Astrocyte of the spinal cord (primary cell): ENCODE results near the gene WDR37.

Source experiments
- DNase-seq: peaks from one replicate; pipeline ENCODE4 v3.0.0; 2011; ENCODE audit warnings: low read depth, low spot score
- H3K4me3 ChIP-seq: 2 replicates; pipeline ENCODE4 v1.5.1; 2011; ENCODE audit warnings: low read depth, mild to moderate bottlenecking, low read length, moderate library complexity
- in situ Hi-C: cut with HindIII; loops from 2 replicates; pipeline ENCODE4 v1.10.0; 2017; ENCODE audit warnings: low sequenced_read_pairs
- TF ChIP-seq, protein P1 (sequence below): IDR thresholded peaks from 2 replicates; pipeline ENCODE4 v1.5.1; 2012; ENCODE audit warnings: low read depth, mild to moderate bottlenecking, low read length, inconsistent platforms

WDR37 gene

DNA sequence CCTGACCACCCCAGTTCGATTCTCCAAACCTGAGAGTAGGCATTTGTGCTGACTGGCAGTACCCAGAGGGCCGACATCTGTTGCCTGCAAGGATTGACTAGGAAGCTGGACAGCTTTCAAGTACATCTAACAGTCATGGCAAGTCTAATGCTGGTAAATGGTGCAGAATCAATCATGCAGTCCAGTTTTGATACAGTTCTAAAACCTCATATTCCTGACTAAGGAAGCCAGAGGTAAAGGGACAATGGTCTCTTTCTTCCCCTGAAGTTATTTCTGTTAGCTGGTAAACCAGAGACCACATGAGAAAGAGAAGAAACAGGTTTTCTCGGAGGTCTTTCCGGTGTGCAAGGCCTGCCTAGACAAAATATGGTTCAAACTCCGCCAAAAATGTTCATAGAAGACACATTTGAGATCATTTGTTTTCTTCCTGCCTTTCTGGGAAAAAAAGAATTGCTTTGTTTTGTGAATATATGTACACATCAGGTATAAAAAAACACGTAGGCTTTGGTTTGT, 97.1 kb downstream of the WDR37 start:
- in situ Hi-C loops: no loop called here
- TF ChIP-seq, protein P1, sequence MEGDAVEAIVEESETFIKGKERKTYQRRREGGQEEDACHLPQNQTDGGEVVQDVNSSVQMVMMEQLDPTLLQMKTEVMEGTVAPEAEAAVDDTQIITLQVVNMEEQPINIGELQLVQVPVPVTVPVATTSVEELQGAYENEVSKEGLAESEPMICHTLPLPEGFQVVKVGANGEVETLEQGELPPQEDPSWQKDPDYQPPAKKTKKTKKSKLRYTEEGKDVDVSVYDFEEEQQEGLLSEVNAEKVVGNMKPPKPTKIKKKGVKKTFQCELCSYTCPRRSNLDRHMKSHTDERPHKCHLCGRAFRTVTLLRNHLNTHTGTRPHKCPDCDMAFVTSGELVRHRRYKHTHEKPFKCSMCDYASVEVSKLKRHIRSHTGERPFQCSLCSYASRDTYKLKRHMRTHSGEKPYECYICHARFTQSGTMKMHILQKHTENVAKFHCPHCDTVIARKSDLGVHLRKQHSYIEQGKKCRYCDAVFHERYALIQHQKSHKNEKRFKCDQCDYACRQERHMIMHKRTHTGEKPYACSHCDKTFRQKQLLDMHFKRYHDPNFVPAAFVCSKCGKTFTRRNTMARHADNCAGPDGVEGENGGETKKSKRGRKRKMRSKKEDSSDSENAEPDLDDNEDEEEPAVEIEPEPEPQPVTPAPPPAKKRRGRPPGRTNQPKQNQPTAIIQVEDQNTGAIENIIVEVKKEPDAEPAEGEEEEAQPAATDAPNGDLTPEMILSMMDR: no peak
- DNase-seq: no peak
- H3K4me3 ChIP-seq: no peak overlapping the region

DNA sequence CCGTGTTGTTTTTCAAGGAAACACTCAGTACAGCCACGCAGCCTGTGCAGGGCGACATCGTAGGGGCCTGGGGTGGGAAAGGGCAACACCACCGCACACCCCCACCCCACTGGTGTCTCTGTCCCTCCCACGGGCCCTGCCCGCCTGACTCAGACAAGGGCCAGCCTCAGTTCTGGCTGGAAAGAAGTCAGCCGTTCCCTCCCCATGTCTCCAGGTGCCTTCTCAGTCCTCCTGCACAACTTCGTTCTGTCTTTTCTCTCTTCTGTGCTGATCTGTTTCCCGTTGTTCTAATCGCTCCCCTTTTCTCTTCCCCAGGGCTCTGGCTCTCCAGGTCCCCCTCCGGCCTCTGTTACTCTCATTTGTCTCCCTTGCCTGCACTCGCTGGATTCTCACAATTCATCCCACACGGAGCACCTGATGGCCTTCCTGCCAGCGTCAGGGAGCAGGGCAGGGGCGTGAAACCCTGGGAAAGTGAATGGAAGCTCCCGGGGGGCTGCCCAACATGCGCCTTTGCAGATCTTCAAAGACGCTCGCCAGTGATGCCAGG, 97.7 kb downstream of the WDR37 start:
- DNase-seq: no peak
- in situ Hi-C loops: no loop called here
- H3K4me3 ChIP-seq: no peak overlapping the region
- TF ChIP-seq, protein P1: no peak

DNA sequence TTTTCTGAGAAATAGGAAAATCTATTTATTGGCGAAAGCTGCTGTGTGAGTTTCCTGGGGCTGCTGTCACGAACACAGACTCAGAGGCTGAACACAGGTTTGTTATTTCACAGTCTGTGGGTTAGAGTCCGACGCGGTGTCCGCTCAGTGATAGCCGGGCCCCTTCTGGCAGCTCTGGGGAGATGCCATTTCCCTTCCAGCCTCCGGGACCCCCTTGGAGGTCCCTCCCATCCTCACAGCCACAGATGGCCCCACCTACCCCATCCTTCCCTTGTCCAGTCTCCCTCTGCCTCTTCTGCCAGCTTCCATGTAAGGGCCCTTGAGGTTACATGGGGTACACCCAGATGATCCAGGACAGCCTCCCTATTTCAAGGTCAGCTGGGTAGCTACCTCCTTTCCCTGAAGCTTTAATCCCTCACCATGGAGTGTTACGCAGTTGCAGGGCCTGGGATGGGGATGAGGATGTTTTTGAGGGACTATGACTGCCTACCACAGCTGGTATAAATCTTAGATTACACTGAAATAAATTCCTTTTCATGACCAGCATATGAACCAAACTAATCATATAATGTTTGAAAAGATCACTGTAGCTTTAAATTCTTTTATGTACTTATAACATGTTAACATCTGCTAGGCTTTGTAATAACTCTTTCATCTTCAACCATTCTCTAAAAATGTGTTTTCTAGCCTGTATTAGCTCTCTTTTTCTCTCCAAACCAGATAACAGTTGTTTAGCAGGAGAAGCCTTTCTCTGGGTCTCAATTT, 98.5 kb downstream of the WDR37 start:
- no peak for DNase-seq
- H3K4me3 ChIP-seq: no peak overlapping the region
- in situ Hi-C loops: no loop called here
- TF ChIP-seq, protein P1: no peak

DNA sequence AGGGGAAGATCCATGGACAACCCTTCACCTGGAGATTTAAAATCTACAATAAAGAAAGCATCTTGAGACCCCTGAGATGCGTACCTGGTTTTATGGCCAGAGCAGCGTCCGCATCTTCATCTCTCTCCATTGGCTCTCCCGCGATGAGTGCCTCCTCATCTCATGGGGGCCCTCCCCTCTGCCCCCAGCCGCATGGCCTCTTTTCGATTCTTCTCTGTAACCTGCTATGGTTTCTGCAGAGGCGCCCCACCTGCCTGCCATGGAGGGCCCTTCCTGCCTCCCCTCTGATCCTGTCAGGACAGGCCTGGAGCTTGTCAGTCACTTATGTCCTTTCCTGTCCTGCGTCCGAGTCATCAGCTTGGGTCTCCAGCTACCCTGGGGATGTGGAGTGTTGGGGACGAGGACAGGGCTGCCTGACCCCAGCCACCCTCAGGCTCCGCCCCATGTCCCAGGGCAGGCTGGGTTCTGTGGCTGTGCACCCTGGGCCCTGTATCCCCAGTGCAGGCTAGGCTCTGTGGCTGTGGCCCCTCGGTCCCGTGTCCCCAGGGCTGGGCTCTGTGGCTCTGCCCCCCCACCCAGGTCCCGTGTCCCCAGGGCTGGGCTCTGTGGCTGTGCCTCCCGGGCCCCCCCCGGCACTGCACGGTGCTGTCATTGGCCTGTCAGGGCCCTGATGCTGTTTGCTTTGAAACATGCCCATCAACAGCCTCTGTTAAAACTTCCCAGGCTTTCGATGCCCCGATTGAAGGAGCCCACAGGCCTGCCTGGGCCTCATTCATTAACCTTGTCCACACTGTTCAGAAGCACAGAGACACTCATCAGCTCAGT, 99.8 kb downstream of the WDR37 start:
- TF ChIP-seq, protein P1: no peak

DNA sequence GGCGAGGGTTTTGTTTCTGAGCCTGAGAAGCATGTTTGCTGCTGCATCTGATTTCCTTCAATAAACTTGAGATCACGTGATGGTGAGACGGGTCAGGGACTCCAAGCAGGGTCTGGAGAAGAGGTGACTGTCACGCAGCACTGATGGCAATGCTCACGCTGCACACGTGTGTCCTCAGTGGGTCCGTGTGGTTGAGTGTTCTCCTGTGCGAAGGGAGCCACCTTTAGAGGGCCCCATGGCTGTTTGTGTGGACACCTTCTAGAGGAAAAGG, 100.4 kb downstream of the WDR37 start:
- TF ChIP-seq, protein P1: no peak
- no peak for DNase-seq
- in situ Hi-C loops: no loop called here
- no peak overlapping the region for H3K4me3 ChIP-seq

More for the DNA sequence above, 99.8 kb downstream of the WDR37 start:
- H3K4me3 ChIP-seq: no peak overlapping the region
- no peak for DNase-seq
- in situ Hi-C loops: no loop called here

DNA sequence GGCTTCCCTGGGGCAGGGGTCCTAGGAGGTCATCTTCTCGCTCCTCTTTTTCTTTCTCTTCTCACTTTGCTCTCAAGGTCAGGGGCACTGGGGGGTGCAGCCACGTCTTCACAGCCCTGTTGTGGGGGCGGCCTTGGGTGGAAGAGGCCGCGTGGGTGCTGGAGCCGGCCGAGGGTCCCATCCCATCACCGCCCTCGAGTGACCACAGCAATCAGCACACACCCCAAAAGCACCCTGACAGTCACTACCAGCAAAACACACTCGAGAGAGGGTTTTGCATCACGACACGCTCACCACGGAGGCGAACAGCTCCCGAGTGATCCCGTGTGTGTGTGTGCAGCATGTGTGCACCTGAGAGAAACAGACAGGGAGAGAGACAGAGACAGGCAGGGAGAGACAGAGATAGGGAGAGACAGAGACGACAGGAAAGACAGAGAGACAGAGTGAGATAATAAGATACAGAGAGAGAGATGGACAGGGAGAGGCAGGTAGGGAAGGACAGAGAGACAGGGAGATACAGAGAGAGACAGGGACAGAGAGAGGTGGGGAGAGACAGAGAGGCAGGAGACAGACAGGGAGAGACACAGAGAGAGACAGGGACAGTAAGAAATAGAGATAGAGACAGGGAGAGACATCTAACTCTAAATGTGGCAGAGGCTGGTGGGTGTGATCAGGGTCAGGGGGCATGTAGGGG, 100.9 kb downstream of the WDR37 start:
- TF ChIP-seq, protein P1: no peak
- in situ Hi-C loops: no loop called here
- DNase-seq: no peak

More for the DNA sequence above, 100.9 kb downstream of the WDR37 start:
- H3K4me3 ChIP-seq: no peak overlapping the region
